SKM-1 treated with dmso at 0.1 percent for 144 hours (cell line): ENCODE data around the gene YIPF2.
"Not testable (repeated sequence)": the region's sequence is repeated elsewhere in the genome, so short reads cannot be mapped to it uniquely, and the experiment has no call there.

Experiments
- DNase-seq: peaks from one replicate; lab custom pipeline; 2025; ENCODE audit not compliant: unreplicated experiment; lab: John Stamatoyannopoulos, UW

YIPF2 gene

DNA sequence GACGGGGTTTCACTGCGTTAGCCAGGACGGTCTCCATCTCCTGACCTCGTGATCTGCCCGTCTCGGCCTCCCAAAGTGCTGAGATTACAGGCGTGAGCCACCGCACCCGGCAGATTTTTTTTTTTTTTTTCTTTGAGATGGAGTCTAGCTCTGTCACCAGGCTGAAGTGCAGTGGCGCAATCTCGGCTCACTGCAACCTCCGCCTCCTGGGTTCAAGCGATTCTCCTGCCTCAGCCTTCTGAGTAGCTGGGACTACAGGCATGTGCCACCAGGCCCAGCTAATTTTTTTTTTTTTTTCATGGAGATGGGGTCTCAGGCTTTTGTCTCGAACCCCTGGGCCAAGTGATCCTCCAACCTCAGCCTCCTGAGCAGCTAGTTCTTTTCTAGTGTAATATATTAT lies 13.2 kb upstream of the YIPF2 start:
- not testable (repeated sequence) for DNase-seq

DNA sequence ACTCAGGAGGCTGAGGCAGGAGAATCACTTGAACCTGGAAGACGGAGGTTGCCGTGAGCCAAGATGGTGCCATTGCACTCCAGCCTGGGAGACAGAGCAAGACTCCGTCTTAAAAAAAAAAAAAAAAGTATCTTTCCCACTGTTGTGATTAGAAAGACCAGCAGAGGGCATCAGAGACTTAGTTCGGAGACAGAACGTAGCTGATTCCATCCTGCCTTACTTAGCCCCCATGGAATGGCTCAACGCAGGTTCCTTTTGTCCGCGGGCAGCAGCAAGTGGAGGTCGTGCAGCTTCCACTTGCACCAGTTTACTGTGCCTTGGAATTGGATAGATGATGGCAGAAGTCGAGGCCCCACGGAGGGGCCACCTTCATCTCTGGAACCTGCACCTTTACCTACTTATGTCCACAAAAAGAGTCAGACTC lies 8.2 kb upstream of the YIPF2 start:
- peak; percentile 61 for DNase-seq

DNA sequence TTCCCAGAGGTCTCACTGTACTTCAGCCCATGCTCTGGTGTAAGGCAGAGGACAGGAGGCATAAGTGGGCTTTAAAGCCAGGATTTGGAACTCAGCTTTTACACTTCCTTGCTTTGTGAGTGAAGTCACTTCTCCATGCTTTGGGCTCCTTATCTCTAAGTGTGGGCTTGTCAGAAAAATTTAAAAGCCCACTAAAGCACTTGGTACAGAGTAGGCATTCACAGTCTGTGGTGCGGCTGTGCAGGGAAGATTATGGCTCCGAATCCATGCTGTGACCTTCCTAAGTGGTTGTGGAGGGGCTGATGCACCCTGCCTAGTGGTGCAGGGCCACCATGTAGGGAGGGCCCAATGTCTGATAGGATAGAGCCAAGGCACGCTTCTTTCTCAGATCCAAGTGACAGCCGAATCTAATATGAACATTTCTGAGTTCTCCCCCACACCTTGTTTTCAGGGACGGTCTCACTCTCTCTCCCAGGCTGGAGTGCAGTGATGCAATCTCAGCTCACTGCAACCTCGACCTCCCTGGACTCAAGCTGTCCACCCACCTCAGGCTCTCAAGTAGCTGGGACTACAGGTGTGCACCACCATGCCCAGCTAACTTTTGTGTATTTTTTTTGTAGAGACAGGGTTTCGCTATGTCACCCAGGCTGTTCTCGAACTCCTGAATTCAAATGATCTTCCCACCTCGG lies 7.1 kb upstream of the YIPF2 start:
- no peak for DNase-seq

DNA sequence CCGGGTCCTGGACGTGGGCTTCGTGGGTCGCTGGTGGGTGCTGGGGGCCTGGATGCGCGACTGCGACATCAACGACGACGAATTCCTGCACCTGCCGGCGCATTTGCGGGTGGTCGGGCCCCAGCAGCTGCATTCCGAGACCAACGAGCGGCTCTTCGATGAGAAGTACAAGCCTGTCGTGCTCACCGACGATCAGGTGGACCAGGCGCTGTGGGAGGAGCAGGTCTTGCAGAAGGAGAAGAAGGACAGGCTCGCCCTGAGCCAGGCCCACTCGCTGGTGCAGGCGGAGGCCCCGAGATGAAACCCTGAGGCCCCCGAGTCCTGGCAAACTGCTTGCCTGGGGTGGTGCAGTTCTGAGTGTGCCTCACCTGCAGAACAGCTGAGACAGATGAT lies 959 bp upstream of the YIPF2 start:
- DNase-seq: no peak

DNA sequence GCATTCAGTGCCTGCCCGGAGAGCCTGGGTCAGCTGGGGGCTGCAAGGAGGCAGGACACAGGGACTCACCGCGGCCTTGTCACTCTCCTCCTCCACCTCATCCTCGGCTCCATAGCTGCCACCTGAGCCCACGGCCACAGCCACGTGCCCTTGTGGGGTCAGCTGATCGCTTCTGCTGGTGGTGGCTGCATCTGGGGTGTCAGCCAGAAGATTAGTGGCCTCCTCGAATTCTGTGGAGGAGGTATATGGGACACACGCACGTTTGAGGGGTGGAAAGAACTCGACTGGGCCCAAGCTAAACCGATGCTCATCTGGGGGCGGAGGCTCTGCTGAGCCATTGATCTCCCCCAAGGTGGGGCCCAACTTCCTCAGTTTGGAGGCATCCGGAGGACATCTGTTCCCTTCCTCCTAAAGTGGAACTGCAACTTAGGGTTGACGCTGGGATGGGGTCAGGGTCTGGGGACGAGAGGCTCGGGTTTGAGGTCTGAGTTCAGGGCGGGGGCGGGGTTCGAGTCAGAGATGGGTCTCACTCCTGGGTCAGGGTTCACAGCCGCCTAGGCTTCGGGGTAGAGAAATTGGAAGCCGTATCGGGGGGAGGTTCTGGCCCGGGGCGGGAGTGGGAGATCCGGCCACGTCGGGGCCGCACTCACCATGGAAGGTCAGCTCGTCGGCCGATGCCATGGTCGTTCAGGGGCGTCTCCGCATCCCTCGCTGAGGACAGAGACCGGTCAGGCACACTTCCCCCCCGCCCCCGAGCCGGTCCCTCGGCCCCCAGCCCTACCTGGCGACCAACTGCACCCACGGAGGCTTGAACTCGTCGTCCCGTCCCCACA lies 493 bp downstream of the YIPF2 start:
- DNase-seq: peak; percentile 8

DNA sequence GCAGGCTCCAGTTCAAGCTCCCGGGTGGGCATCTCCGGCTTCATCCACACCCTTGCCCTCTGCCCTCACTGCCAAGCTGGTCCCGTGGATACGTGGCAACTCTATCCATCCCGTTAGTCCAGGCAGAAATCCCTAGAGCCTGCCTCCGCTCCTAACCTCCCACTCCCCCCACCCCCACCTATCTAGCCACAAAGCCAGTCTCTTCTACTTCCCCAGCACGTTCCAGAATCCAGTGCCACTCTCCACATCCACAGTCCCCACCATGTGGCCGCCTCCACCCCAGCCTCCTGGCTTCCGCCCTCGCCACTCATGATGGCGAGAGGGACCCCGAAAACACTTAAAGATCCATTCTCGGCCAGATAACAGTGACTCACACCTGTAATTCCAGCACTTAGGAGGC lies 3.8 kb downstream of the YIPF2 start:
- DNase-seq: no peak

DNA sequence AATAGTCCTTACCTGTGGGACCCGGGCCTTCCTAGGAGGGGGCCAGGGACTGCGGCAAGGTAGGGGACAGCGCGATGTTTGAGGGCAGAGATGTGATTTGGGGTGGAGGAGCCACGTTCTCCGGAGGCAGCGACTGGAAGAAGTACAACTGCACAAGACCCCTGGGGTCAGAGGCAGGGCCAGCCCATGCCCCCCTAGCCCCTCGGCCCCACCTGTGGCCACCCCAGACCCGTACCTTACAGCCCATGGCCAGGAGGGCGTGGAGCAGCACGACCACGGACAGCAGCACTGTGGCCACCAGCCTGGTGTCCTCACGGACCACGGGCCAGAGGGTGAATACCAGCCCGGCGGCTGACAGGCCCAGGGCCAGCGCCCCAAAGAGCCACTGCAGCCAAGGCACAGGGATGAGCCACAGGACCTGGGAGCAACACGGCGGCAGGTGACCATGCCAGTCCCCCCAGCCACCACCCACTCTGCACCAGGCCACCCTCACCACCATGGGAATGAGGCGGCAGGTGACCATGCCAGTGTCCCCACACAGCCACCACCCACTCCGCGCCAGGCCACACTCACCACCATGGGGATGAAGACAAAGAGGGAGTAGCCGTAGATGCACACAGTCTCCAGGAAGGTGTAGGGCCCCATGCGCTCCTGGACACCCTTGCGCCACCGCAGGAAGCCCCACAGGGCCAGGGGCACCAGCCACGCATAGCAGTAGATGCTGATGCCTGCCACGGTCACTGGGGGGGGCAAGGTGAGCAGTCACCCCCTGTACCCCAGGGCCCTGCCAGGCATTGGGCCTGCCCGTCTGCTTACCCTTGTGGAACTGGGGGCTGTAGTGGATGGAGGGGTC lies 5.0 kb downstream of the YIPF2 start:
- DNase-seq: no peak

DNA sequence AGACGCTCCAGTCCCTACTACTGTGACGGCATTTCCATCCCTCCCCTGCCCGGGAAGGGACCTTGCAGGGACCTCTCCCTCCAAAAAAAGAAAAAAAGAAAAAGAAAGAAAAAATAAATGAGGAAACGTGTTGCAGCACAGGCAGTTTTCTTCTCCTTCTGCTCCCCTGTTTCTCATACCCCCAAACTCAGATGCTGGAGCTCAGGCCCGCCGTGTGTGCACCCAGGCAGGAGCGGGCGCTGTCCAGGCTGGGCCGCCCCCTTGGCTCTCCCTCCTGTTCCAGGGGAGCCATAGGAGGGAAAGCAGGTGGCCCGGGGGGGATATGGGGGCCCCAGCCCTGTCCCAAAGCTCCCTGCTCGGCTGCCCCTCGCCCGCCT lies 5.8 kb downstream of the YIPF2 start:
- DNase-seq: no peak

DNA sequence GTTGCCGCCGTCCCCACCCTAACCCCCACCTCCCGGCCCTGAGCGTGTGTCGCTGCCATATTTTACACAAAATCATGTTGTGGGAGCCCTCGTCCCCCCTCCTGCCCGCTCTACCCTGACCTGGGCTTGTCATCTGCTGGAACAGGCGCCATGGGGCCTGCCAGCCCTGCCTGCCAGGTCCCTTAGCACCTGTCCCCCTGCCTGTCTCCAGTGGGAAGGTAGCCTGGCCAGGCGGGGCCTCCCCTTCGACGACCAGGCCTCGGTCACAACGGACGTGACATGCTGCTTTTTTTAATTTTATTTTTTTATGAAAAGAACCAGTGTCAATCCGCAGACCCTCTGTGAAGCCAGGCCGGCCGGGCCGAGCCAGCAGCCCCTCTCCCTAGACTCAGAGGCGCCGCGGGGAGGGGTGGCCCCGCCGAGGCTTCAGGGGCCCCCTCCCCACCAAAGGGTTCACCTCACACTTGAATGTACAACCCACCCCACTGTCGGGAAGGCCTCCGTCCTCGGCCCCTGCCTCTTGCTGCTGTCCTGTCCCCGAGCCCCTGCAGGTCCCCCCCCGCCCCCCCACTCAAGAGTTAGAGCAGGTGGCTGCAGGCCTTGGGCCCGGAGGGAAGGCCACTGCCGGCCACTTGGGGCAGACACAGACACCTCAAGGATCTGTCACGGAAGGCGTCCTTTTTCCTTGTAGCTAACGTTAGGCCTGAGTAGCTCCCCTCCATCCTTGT lies 6.4 kb downstream of the YIPF2 start:
- DNase-seq: no peak

DNA sequence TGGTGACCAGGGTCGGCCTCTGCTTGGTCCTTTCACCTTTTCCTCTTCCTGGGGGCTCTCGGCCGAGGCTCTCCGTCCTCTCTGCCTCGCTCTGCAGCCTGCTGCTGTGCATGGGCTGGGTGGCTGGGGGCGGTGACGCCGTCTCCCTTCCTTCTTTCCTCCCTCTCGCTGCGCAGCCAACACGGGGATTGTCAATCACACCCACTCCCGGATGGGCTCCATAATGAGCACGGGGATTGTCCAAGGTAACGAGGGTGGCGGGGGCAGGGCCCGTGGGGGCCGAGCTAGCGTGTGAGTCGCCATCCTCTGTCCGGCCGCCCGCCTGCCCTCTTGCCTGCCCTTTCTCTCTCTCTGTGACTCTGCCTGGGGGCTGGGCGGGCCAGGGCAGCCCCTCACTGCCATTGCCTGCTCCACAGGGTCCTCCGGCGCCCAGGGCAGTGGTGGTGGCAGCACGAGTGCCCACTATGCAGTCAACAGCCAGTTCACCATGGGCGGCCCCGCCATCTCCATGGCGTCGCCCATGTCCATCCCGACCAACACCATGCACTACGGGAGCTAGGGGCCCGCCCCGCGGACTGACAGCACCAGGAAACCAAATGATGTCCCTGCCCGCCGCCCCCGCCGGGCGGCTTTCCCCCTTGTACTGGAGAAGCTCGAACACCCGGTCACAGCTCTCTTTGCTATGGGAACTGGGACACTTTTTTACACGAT lies 7.1 kb downstream of the YIPF2 start:
- no peak for DNase-seq

DNA sequence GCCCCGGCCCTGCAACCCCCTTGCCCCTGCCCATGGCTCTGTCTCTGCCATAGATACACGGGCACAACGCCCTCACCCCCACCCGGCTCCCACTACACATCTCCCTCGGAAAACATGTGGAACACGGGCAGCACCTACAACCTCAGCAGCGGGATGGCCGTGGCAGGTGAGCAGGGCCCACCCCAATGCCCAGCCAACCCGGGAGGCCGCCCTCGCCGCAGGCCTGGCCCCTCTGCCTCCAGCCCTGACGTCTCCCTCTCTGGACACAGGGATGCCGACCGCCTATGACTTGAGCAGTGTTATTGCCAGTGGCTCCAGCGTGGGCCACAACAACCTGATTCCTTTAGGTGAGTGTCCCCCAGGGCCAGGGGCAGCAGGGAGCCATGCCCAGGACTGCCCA lies 7.7 kb downstream of the YIPF2 start:
- no peak for DNase-seq

DNA sequence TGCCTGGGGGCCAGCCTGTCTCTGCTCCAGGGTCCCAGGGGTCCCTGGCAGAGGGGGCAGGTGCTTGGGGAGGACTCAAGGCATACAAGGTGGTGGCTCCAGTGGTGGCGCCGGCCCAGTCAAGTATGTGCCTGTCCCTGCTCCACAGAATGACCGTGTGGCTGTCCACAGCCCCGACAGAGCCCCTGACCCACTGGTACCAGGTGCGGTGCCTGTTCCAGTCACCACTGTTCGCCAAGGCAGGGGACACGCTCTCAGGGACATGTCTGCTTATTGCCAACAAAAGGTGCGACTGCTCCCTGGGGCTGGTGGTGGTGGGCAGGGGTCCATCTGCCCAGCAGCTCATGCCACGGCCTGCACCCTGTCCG lies 8.2 kb downstream of the YIPF2 start:
- DNase-seq: no peak

DNA sequence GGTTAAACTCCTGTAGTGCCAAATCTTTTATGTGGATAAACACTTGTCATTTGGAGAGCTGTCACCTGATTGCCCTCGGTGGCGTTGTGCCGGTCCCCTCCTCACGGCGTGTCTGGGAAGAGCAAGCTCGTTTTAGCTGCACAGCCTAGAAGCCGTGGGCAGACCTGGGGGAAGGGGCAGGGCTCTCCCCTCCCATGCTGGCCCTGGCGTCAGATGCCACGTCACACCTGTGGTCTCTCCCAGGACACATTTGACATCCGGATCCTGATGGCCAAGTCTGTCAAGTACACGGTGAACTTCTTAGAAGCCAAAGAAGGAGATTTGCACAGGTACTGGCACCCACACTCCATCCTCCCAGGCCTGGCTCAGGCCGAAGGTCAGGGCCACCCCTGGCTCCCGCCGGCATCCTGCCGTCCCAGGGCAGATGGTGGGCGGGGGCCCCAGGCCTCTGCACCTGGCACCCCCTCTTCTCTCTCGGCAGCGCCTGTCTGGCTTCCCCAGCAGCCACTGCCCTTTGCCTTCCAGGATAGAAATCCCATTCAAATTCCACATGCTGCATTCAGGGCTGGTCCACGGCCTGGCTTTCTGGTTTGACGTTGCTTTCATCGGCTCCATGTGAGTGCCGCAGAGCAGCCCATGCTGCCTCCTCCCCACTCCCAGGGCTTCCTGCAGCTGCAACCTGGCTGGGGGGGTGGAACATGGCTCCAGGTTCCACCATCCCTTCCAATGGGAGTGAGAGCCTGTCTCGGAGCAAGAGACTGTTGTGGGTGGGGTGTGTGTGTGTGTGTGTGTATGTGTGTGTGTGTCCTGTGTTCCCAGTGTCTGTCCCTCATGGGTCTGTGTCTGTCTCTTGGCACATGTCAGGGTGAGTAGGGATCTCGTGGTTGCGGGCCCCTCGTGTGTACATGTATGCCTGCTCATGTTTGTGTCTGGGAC lies 8.8 kb downstream of the YIPF2 start:
- no peak for DNase-seq

DNA sequence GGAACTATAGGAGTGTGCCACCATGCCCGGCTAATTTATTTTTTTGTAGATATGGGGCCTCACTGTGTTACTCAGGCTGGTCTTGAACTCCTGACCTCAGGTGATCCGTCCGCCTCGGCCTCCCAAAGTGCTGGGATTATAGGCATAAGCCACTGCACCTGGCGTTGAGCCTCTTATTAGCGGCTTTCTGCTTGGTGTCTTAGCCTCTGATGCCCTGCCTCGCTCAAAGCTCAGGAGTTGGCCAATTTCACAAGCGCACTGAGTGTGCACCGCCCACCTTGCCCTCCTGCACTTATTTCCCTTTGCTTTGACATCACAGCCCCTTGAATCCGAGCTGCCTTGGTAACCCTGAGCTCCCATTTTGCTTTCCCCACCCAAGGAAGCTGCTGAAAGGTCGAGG lies 10.1 kb downstream of the YIPF2 start:
- DNase-seq: no peak

DNA sequence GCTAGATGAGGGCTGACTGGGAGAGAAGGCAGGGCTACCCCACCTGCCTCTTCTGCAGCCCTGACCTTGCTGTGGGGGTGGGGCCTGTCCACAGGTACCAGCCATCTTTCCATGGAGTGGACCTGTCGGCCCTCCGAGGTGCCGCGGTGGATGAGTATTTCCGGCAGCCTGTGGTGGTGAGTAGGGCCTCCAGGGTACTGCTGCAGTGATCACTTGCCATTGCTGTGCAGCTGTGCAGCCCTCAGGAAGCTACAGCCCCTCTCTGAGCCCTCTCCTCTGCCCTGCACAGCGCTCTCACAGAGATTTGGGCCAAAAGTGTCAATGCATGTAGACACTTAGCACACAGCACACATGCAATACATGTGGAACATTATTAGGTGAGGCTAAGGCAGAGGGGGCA lies 11.8 kb downstream of the YIPF2 start:
- DNase-seq: no peak

DNA sequence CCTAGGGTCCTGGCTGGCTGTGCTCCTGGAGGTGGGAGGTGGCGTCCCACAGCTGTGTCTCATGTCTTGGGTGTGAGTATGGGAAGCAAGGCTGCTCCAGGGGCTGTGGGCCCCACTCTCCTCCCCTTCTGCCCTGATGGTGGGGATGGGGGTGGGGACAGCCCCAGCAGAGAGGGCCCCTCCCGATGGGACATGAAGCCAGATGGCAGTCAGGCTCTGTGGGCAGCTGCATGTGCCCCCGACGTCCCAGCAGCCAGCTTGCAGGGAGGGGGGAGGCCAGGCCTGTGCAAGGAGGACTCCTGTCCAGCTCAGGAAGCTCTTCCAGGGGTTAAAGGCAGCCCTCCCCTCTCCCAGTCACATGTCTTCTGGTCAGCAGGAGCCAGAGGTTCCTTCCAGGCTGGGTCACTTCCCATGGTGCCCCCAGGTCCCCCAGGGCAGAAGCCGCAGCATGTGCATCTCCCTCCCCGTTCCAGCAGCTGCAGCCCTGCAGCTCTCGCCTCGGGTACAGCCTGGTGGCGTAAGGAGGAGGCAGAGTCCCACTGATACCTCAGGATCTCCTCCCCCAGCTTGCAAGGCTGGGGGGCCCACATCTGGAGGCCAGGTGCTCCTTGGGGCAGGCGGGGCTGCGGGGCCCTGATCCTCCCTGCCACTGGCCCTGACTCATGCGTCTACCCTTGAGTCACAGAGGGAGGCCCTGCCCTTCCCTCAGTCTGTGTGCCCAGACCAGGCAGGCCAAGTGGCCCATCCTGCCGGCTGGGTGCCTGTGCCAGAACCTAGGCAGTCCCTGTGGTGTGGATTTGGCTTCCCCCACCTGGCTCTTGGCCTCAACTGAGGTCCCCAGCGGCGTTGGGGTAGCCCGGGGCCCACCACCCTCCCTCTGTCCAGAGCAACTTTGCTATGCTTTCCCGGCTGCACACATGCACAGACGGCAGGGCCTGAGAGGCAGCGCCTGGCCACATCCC lies 13.0 kb downstream of the YIPF2 start:
- DNase-seq: no peak

DNA sequence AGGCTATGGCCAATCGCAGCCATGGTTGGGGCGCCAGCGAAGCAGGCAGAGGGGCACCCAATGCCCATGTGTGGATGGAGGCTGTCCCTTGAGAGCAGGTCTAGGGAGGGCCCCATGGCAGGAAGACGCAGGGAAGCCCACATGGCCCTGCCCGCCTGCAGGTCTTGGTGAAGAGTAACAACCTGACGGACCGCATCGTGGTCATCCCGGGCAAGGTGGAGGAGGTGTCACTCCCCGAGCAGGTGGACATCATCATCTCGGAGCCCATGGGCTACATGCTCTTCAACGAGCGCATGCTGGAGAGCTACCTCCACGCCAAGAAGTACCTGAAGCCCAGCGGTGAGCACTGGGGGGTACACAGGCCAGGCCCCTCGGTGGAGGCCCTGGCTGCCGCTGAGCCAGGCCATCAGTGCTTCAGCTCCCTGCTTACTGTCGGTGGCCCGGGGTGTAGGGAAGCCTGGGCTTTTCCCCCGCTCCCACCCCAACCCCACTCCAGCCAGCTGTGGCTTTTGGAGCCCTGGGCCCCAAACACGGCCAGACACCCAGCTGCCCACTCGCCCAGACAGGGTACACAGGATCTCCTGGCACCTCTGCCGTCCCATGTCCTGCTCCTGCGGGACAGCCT lies 14.6 kb downstream of the YIPF2 start:
- DNase-seq: no peak

DNA sequence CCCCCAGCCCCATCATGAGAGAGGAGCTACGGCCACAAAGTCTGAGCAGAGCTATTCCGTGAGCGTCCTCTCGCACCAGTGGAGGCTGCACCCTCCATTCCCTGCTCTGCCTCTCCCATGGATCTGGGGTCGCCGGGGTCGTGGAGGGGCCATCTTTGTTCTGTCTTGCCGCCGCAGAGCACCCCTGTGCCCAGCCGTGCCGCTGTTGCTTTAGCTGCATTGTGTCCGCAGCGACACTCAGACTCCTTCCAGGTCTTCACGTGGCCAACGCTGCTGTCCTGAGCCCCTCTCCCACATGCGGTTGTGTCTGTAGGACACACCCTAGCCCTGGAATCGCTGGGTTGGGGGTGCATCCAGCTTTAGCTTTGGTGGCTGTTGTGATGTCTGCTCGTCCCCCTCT lies 15.8 kb downstream of the YIPF2 start:
- no peak for DNase-seq
